Neural cell (in vitro differentiated cells): ENCODE results near the gene CAMK2G. TPM values are rescaled to one million over a fixed set of nuclear protein-coding genes. Genes with fewer than 3 reads are reported as not detected.

Experiments
- H2AFZ ChIP-seq: fragments of 200-600, 300-800 bp; sonication (generic), shearing (Covaris generic); 2 replicates; pipeline ENCODE4 v1.6.0; 2014; ENCODE audit warnings: low read depth, mild to moderate bottlenecking, antibody characterized with exemption, low read length, moderate library complexity
- H3F3A ChIP-seq: fragments of 200-600 bp; shearing (Covaris generic); 2 replicates; pipeline ENCODE4 v1.6.1; 2016; ENCODE audit warnings: mild to moderate bottlenecking, moderate library complexity, mixed read lengths, antibody characterized with exemption, low read length; ENCODE audit not compliant: insufficient read depth, poor library complexity, severe bottlenecking
- H3K27ac ChIP-seq: fragments of 200-600, 300-800 bp; sonication (generic), shearing (Covaris generic); 2 replicates; pipeline ENCODE4 v1.5.1; 2014; ENCODE audit warnings: mild to moderate bottlenecking, low read length, moderate library complexity
- H3K27me3 ChIP-seq: fragments of 300-800, 200-600 bp; sonication (generic), shearing (Covaris generic); 2 replicates; pipeline ENCODE4 v1.6.0; 2014; ENCODE audit warnings: mild to moderate bottlenecking, low read depth, low read length, moderate library complexity; ENCODE audit not compliant: insufficient read depth
- H3K36me3 ChIP-seq: fragments of 300-800, 200-600 bp; sonication (generic), shearing (Covaris generic); 2 replicates; pipeline ENCODE4 v1.5.1; 2014; ENCODE audit warnings: mild to moderate bottlenecking, antibody characterized with exemption, low read length, moderate library complexity; ENCODE audit not compliant: insufficient read depth
- H3K4me2 ChIP-seq: fragments of 300-800, 200-600 bp; sonication (generic), shearing (Covaris generic); 2 replicates; pipeline ENCODE4 v1.6.0; 2014; ENCODE audit warnings: mild to moderate bottlenecking, low read length
- H3K4me3 ChIP-seq: fragments of 300-800, 200-600 bp; sonication (generic), shearing (Covaris generic); 2 replicates; pipeline ENCODE4 v1.5.1; 2014; ENCODE audit warnings: mild to moderate bottlenecking, low read length, moderate library complexity
- H3K79me2 ChIP-seq: fragments of 200-600 bp; shearing (Covaris generic); replicated peaks from 2 replicates; pipeline ENCODE4 v1.6.0; 2014; ENCODE audit warnings: mild to moderate bottlenecking, low read length, moderate library complexity; ENCODE audit not compliant: insufficient read depth
- H3K9ac ChIP-seq: fragments of 300-800, 200-600 bp; sonication (generic), shearing (Covaris generic); 2 replicates; pipeline ENCODE4 v1.6.1; 2016; ENCODE audit warnings: mild to moderate bottlenecking, low read length, mixed read lengths
- H3K9me2 ChIP-seq: fragments of 200-600 bp; shearing (Covaris generic); 2 replicates; pipeline ENCODE4 v1.6.1; 2016; ENCODE audit warnings: mild to moderate bottlenecking, low read length, mixed read lengths; ENCODE audit not compliant: insufficient read depth
- H3K9me3 ChIP-seq: fragments of 200-600, 300-800 bp; sonication (generic), shearing (Covaris generic); 2 replicates; pipeline ENCODE4 v1.6.1; 2016; ENCODE audit warnings: mild to moderate bottlenecking, mixed run types, low read length, moderate library complexity, mixed read lengths
- H4K20me1 ChIP-seq: fragments of 200-600 bp; shearing (Covaris generic); 2 replicates; pipeline ENCODE4 v1.6.1; 2016; ENCODE audit warnings: mild to moderate bottlenecking, mixed run types; ENCODE audit not compliant: insufficient read depth
- CTCF ChIP-seq: fragments of 450-650 bp; IDR thresholded peaks from 2 replicates; pipeline ENCODE4 v1.5.1; 2014; ENCODE audit warnings: antibody characterized with exemption, mild to moderate bottlenecking, moderate library complexity; ENCODE audit not compliant: poor library complexity, severe bottlenecking
- EP300 ChIP-seq: fragments of 450-650 bp; conservative IDR thresholded peaks from 2 replicates; pipeline ENCODE4 v1.6.1; 2014; ENCODE audit warnings: antibody characterized with exemption, mild to moderate bottlenecking, moderate library complexity; ENCODE audit not compliant: poor library complexity, severe bottlenecking
- EZH2 ChIP-seq: fragments of 200-600, 300-800 bp; shearing (Covaris generic), sonication (generic); IDR thresholded peaks from 2 replicates; pipeline ENCODE4 v1.6.1; 2014; ENCODE audit warnings: antibody characterized with exemption, low read length, borderline replicate concordance, mild to moderate bottlenecking; ENCODE audit not compliant: insufficient read depth, poor library complexity, severe bottlenecking
- MXI1 ChIP-seq: fragments of 450-650 bp; conservative IDR thresholded peaks from 2 replicates; pipeline ENCODE4 v1.6.1; 2014; ENCODE audit warnings: antibody characterized with exemption, mild to moderate bottlenecking; ENCODE audit not compliant: poor library complexity, severe bottlenecking
- POLR2AphosphoS5 ChIP-seq: IDR thresholded peaks from 2 replicates; pipeline ENCODE4 v1.6.1; 2012
- RAD21 ChIP-seq: fragments of 450-650 bp; conservative IDR thresholded peaks from 2 replicates; pipeline ENCODE4 v1.6.1; 2014; ENCODE audit warnings: antibody characterized with exemption, mild to moderate bottlenecking, moderate library complexity
- REST ChIP-seq: IDR thresholded peaks from 2 replicates; pipeline ENCODE4 v1.6.1; 2012; ENCODE audit warnings: borderline replicate concordance
- SMC3 ChIP-seq: fragments of 450-650 bp; conservative IDR thresholded peaks from 2 replicates; pipeline ENCODE4 v1.6.1; 2014; ENCODE audit warnings: antibody characterized with exemption, mild to moderate bottlenecking, moderate library complexity; ENCODE audit not compliant: poor library complexity
- TAF1 ChIP-seq: IDR thresholded peaks from 2 replicates; pipeline ENCODE4 v1.6.1; 2012; ENCODE audit warnings: low read depth
- polyA plus RNA-seq: library from polyadenylated mRNA; depleted of rRNA; stranded (reverse); fragments of >200 nt; gene quantifications from 2 replicates; pipeline ENCODE4 v1.2.3, GENCODE V29; 2014

The CAMK2G gene
- polyA plus RNA-seq, 1 donor from 2014 or later, result 55.4 TPM

- H3F3A ChIP-seq, result no peaks in the 10 kb centered on the region
These were observed 34.6 kb upstream of the CAMK2G start for GRCh38 chr10:73908853-73909539.

More at GRCh38 chr10:73908853-73909539, 34.6 kb upstream of the CAMK2G start:
- Histone ChIP-seq H3K4me2 (no peak overlapping the region), H3K9me3 (no peaks in the 10 kb centered on the region), H3K36me3 (no peaks in the 10 kb centered on the region), H3K4me3 (no peak overlapping the region), H3K27ac (no peak overlapping the region), H3K9me2 (no peaks in the 10 kb centered on the region), H2AFZ (no peak overlapping the region), H3K79me2 (no peaks in the 10 kb centered on the region), H4K20me1 (no peaks in the 10 kb centered on the region), H3K27me3 (peaks cover 34% of the 10 kb centered on the region), H3K9ac (no peak overlapping the region)
- TF ChIP-seq TAF1 (no peak), SMC3 (no peak), MXI1 (no peak), POLR2AphosphoS5 (no peak), RAD21 (no peak), CTCF (no peak), EP300 (no peak), REST (no peak), EZH2 (no peak)
